ENCODE data around the gene AP1G1. TPM values are rescaled to one million over a fixed set of nuclear protein-coding genes. Genes with fewer than 3 reads are reported as not detected.

The AP1G1 gene
- total and polyA plus RNA-seq, 2 donors (not counting 1 experiment from before 2014, with no cell fraction given) = 55.5 to 102 TPM

- Histone ChIP-seq H3K4me2 (ENCODE audit: extremely low read depth, insufficient read depth, low read length) (no peak overlapping the region), H3K79me2 (ENCODE audit: control insufficient read depth, insufficient read depth, low read length) (peaks cover 2% of the 10 kb centered on the region), H3K9me3 (ENCODE audit: control insufficient read depth, insufficient read depth, low read depth, low read length) (no peaks in the 10 kb centered on the region), H3K4me3 (replicated peaks in 1 of 4; ENCODE audit: control extremely low read depth in 1 of 4, insufficient read depth in 1 of 4, low read depth in 3 of 4, low read length in 4 of 4) (no peak overlapping the region), H3K27me3 (ENCODE audit: control insufficient read depth, insufficient read depth, low read length) (no peaks in the 10 kb centered on the region), H2AFZ (ENCODE audit: low read length) (no peak overlapping the region), H3K36me3 (ENCODE audit: control insufficient read depth, insufficient read depth, low read length) (peaks cover 3% of the 10 kb centered on the region), H3K4me1 (ENCODE audit: control insufficient read depth, extremely low read depth, insufficient read depth, low read length) (no peaks in the 10 kb centered on the region), H4K20me1 (ENCODE audit: control insufficient read depth, extremely low read depth, insufficient read depth, low read length) (no peaks in the 10 kb centered on the region), H3K9ac (ENCODE audit: insufficient read depth, low read length) (no peak overlapping the region), H3K27ac (ENCODE audit: insufficient read depth, low read length) (no peak overlapping the region)
- TF ChIP-seq CTCF (conservative IDR thresholded peaks at IDR 0.05 in 1 of 2, IDR thresholded peaks at IDR 0.05 in 1 of 2; ENCODE audit: low read depth in 1 of 2, low read length in 2 of 2) (no peak), EZH2 (IDR thresholded peaks at IDR 0.05; ENCODE audit: low read length, missing control alignments) (no peak)
- no peak for DNase-seq (ENCODE audit: low read depth in 2 of 2)
Observed at GRCh38 chr16:71700831-71701230, 107.8 kb downstream of the AP1G1 start.

- H3K4me3 ChIP-seq (replicated peaks in 1 of 4; ENCODE audit: control extremely low read depth in 1 of 4, insufficient read depth in 1 of 4, low read depth in 3 of 4, low read length in 4 of 4) = no peak overlapping the region
- H3K4me1 ChIP-seq (ENCODE audit: control insufficient read depth, extremely low read depth, insufficient read depth, low read length) = no peaks in the 10 kb centered on the region
- H3K27ac ChIP-seq (ENCODE audit: insufficient read depth, low read length) = no peak overlapping the region
- no peaks in the 10 kb centered on the region for H3K27me3 ChIP-seq (ENCODE audit: control insufficient read depth, insufficient read depth, low read length)
- no peak for TF ChIP-seq CTCF (conservative IDR thresholded peaks at IDR 0.05 in 1 of 2, IDR thresholded peaks at IDR 0.05 in 1 of 2; ENCODE audit: low read depth in 1 of 2, low read length in 2 of 2)
- TF ChIP-seq EZH2 (IDR thresholded peaks at IDR 0.05; ENCODE audit: low read length, missing control alignments) = no peak
- no peak overlapping the region for H2AFZ ChIP-seq (ENCODE audit: low read length)
- no peak overlapping the region for H3K9ac ChIP-seq (ENCODE audit: insufficient read depth, low read length)
- H3K9me3 ChIP-seq (ENCODE audit: control insufficient read depth, insufficient read depth, low read depth, low read length) = no peaks in the 10 kb centered on the region
- no peaks in the 10 kb centered on the region for H4K20me1 ChIP-seq (ENCODE audit: control insufficient read depth, extremely low read depth, insufficient read depth, low read length)
- peaks cover 3% of the 10 kb centered on the region for H3K36me3 ChIP-seq (ENCODE audit: control insufficient read depth, insufficient read depth, low read length)
- no peaks in the 10 kb centered on the region for H3K79me2 ChIP-seq (ENCODE audit: control insufficient read depth, insufficient read depth, low read length)
- DNase-seq (ENCODE audit: low read depth in 2 of 2) = no peak
- H3K4me2 ChIP-seq (ENCODE audit: extremely low read depth, insufficient read depth, low read length) = no peak overlapping the region
Observed at GRCh38 chr16:71698491-71698890, 110.1 kb downstream of the AP1G1 start.

- Histone ChIP-seq H2AFZ (ENCODE audit: low read length) (no peak overlapping the region), H3K4me3 (replicated peaks in 1 of 4; ENCODE audit: control extremely low read depth in 1 of 4, insufficient read depth in 1 of 4, low read depth in 3 of 4, low read length in 4 of 4) (no peak overlapping the region), H3K36me3 (ENCODE audit: control insufficient read depth, insufficient read depth, low read length) (no peaks in the 10 kb centered on the region), H3K9me3 (ENCODE audit: control insufficient read depth, insufficient read depth, low read depth, low read length) (no peaks in the 10 kb centered on the region), H3K79me2 (ENCODE audit: control insufficient read depth, insufficient read depth, low read length) (no peaks in the 10 kb centered on the region), H3K9ac (ENCODE audit: insufficient read depth, low read length) (no peak overlapping the region), H4K20me1 (ENCODE audit: control insufficient read depth, extremely low read depth, insufficient read depth, low read length) (no peaks in the 10 kb centered on the region), H3K4me2 (ENCODE audit: extremely low read depth, insufficient read depth, low read length) (no peak overlapping the region), H3K27me3 (ENCODE audit: control insufficient read depth, insufficient read depth, low read length) (no peaks in the 10 kb centered on the region), H3K4me1 (ENCODE audit: control insufficient read depth, extremely low read depth, insufficient read depth, low read length) (no peaks in the 10 kb centered on the region), H3K27ac (ENCODE audit: insufficient read depth, low read length) (no peak overlapping the region)
- TF ChIP-seq EZH2 (IDR thresholded peaks at IDR 0.05; ENCODE audit: low read length, missing control alignments) (no peak), CTCF (conservative IDR thresholded peaks at IDR 0.05 in 1 of 2, IDR thresholded peaks at IDR 0.05 in 1 of 2; ENCODE audit: low read depth in 1 of 2, low read length in 2 of 2) (no peak)
- DNase-seq (ENCODE audit: low read depth in 2 of 2) = no peak
Observed at GRCh38 chr16:71693164-71693563, 115.5 kb downstream of the AP1G1 start.
